Measurements from ENCODE around the gene PLD1.

GRCh38 chr3:171801738-171802589 is 8.3 kb downstream of the PLD1 start:
- TF ChIP-seq, protein P1, sequence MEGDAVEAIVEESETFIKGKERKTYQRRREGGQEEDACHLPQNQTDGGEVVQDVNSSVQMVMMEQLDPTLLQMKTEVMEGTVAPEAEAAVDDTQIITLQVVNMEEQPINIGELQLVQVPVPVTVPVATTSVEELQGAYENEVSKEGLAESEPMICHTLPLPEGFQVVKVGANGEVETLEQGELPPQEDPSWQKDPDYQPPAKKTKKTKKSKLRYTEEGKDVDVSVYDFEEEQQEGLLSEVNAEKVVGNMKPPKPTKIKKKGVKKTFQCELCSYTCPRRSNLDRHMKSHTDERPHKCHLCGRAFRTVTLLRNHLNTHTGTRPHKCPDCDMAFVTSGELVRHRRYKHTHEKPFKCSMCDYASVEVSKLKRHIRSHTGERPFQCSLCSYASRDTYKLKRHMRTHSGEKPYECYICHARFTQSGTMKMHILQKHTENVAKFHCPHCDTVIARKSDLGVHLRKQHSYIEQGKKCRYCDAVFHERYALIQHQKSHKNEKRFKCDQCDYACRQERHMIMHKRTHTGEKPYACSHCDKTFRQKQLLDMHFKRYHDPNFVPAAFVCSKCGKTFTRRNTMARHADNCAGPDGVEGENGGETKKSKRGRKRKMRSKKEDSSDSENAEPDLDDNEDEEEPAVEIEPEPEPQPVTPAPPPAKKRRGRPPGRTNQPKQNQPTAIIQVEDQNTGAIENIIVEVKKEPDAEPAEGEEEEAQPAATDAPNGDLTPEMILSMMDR (IDR thresholded peaks at IDR 0.05): no peak
- TF ChIP-seq EZH2phosphoT487 (IDR thresholded peaks at IDR 0.05) (no peak), EZH2 (IDR thresholded peaks at IDR 0.05) (no peak)
